GM12878 (cell line): ENCODE results near the gene INSIG1. TPM values are rescaled to one million over a fixed set of nuclear protein-coding genes. Genes with fewer than 3 reads are reported as not detected.

Experiments used
- BRCA1 ChIP-seq: IDR thresholded peaks from 2 replicates; pipeline ENCODE4 v1.6.1; 2011; ENCODE audit warnings: low read depth, low read length, improper control_type of control experiment
- EED ChIP-seq: sonication (generic); IDR thresholded peaks from 2 replicates; pipeline ENCODE4 v1.6.1; 2016; ENCODE audit warnings: antibody characterized with exemption, low read depth
- HSF1 ChIP-seq: fragments of 150-350 bp; IDR thresholded peaks from 2 replicates; pipeline ENCODE4 v1.6.1; 2014; ENCODE audit warnings: mild to moderate bottlenecking, low read depth, low read length
- POLR2A ChIP-seq: IDR thresholded peaks from 2 replicates; pipeline ENCODE4 v1.6.1; 2011; ENCODE audit warnings: low read depth, mild to moderate bottlenecking, low read length
- POLR2AphosphoS5 ChIP-seq: IDR thresholded peaks from 2 replicates; pipeline ENCODE4 v1.6.1; 2011; ENCODE audit warnings: mild to moderate bottlenecking, low read length, inconsistent platforms
- RB1 ChIP-seq: fragments of 450-650 bp; formaldehyde crosslinking; IDR thresholded peaks from 2 replicates; pipeline ENCODE4 v1.6.1; 2017; ENCODE audit warnings: mild to moderate bottlenecking, borderline replicate concordance
- SREBF1 ChIP-seq: IDR thresholded peaks from 2 replicates; pipeline ENCODE4 v1.6.1; 2012; ENCODE audit warnings: mild to moderate bottlenecking, low read length
- SREBF2 ChIP-seq: IDR thresholded peaks from 2 replicates; pipeline ENCODE4 v1.6.1; 2012; ENCODE audit warnings: mild to moderate bottlenecking, low read length
- ZNF592 ChIP-seq: fragments of 450-650 bp; IDR thresholded peaks from 2 replicates; pipeline ENCODE4 v1.6.1; 2017; ENCODE audit warnings: mild to moderate bottlenecking, moderate library complexity
- polyA plus RNA-seq, 11 experiments: library from polyadenylated mRNA; depleted of rRNA in 4 of 11; unstranded in 6 of 11; stranded (reverse) in 5 of 11; fragments of >200 nt; fragmentation: Nextera tagmentation in 4 of 11; fragmentation: Illumina TruSeq in 1 of 11; extraction: Ambion mirVana in 4 of 11; extraction: Trizol in 1 of 11; gene quantifications; 1 replicate in 1 of 11; 2 replicates in 10 of 11; pipeline versions ENCODE4 v1.2.1 to v1.2.3, GENCODE V29; 2011 to 2016; ENCODE audit warnings: inconsistent platforms in 2 of 11, missing spikeins in 2 of 11, low read depth in 1 of 11
- total RNA-seq, 4 experiments: library from RNA; depleted of rRNA in 3 of 4; stranded (reverse); fragments of >200 nt in 3 of 4; fragmentation: Illumina TruSeq in 1 of 4; extraction: Trizol in 1 of 4; gene quantifications; 2 replicates each; pipeline versions ENCODE4 v1.2.1 to v1.2.3, GENCODE V29; 2013 to 2021
- TF ChIP-seq, protein P1 (sequence below): fragments of 450-650 bp; IDR thresholded peaks from 2 replicates; pipeline ENCODE4 v1.6.1; 2017; ENCODE audit warnings: mild to moderate bottlenecking, low read depth, inconsistent platforms; ENCODE audit not compliant: poor library complexity, severe bottlenecking

The INSIG1 gene
- total and polyA plus RNA-seq, 10 of the 15 experiments (the other 5 are each of a cell fraction or from before 2014, with no cell fraction given), result 29.6 to 168 (median 91.1) TPM

DNA sequence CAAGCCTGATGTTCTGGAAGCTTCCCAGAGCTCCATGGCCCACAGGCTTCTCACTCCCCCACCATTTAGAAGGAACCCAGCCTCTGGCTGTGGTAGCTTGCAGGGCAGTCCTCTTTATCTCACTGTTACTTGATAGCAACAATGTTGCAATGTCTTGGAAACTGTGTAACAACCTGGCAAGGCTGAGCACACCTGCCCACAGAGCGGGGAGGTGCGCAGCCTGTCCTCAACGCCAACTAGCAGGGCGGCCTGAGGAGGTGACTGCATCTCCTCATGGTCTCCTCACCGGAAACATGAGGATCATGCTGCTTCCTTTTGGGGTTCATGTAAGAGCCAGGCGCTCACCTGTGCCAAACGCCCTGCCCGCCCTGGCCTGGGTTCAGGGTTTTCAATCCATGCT lies 43.7 kb upstream of the INSIG1 start (continued):
- TF ChIP-seq, protein P1, sequence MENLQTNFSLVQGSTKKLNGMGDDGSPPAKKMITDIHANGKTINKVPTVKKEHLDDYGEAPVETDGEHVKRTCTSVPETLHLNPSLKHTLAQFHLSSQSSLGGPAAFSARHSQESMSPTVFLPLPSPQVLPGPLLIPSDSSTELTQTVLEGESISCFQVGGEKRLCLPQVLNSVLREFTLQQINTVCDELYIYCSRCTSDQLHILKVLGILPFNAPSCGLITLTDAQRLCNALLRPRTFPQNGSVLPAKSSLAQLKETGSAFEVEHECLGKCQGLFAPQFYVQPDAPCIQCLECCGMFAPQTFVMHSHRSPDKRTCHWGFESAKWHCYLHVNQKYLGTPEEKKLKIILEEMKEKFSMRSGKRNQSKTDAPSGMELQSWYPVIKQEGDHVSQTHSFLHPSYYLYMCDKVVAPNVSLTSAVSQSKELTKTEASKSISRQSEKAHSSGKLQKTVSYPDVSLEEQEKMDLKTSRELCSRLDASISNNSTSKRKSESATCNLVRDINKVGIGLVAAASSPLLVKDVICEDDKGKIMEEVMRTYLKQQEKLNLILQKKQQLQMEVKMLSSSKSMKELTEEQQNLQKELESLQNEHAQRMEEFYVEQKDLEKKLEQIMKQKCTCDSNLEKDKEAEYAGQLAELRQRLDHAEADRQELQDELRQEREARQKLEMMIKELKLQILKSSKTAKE, result no peak
- no peak for TF ChIP-seq EED
- TF ChIP-seq ZNF592, result no peak
- TF ChIP-seq HSF1, result no peak
- no peak for TF ChIP-seq SREBF2
- no peak for TF ChIP-seq SREBF1
- TF ChIP-seq POLR2A, result no peak
- no peak for TF ChIP-seq BRCA1
- no peak for TF ChIP-seq POLR2AphosphoS5
- TF ChIP-seq RB1, result no peak
